T-helper 22 cell (primary cell): Measurements from ENCODE around the gene ZNF688.

Source experiments
- DNase-seq: peaks from one replicate; pipeline ENCODE4 v3.0.0-alpha.2; 2020; ENCODE audit warnings: low read depth

Gene ZNF688

GRCh38 chr16:30585400-30586191, 14.1 kb upstream of the ZNF688 start, which contains the start of gene ZNF785:
TSS of gene ZNF785 (minus strand) at chr16:30585697. CDS start at chr16:30585611, 86 bp downstream.
- peak; percentile 92 for DNase-seq

GRCh38 chr16:30585022-30585399, 13.5 kb upstream of the ZNF688 start:
- DNase-seq: no peak

- no peak for DNase-seq
Measured at GRCh38 chr16:30582611-30583340, 11.3 kb upstream of the ZNF688 start.

- no peak for DNase-seq
Measured at GRCh38 chr16:30581457-30581856, 9.9 kb upstream of the ZNF688 start.

GRCh38 chr16:30574678-30575077, 3.2 kb upstream of the ZNF688 start:
- DNase-seq: no peak

GRCh38 chr16:30570636-30571444, 674 bp downstream of the ZNF688 start:
- no peak for DNase-seq

- DNase-seq: no peak
Measured at GRCh38 chr16:30569746-30570635, 1.5 kb downstream of the ZNF688 start.

GRCh38 chr16:30569281-30569680, 2.2 kb downstream of the ZNF688 start:
- no peak for DNase-seq

- peak; percentile 33 for DNase-seq
Measured at GRCh38 chr16:30567991-30568638, 3.4 kb downstream of the ZNF688 start.

- DNase-seq: peak; percentile 61
Measured at GRCh38 chr16:30567160-30567990, 4.1 kb downstream of the ZNF688 start.

- no peak for DNase-seq
Measured at GRCh38 chr16:30566531-30566930, 5.0 kb downstream of the ZNF688 start.

- no peak for DNase-seq
Measured at GRCh38 chr16:30565984-30566383, 5.5 kb downstream of the ZNF688 start.

- DNase-seq: no peak
Measured at GRCh38 chr16:30565526-30565925, 6.0 kb downstream of the ZNF688 start.

GRCh38 chr16:30562021-30562420, 9.5 kb downstream of the ZNF688 start:
- DNase-seq: no peak

GRCh38 chr16:30561089-30561816, 10.3 kb downstream of the ZNF688 start:
- DNase-seq: no peak

GRCh38 chr16:30559690-30560089, 11.8 kb downstream of the ZNF688 start:
- DNase-seq: no peak

GRCh38 chr16:30558789-30559377, 12.6 kb downstream of the ZNF688 start:
- no peak for DNase-seq

GRCh38 chr16:30557957-30558788, 13.3 kb downstream of the ZNF688 start, which contains the start of gene ZNF764:
TSS of gene ZNF764 (minus strand) at chr16:30558374. CDS start at chr16:30558182, 192 bp downstream.
- DNase-seq: peak; percentile 96
